ENCODE measurements around the gene DEFB114. TPM values are rescaled to one million over a fixed set of nuclear protein-coding genes. Genes with fewer than 3 reads are reported as not detected.
A peak's percentile ranks its signal among the peaks of the same experiment; 100 is the strongest.

The DEFB114 gene
- total RNA-seq, 1 donor from 2014 or later = not detected

DNA sequence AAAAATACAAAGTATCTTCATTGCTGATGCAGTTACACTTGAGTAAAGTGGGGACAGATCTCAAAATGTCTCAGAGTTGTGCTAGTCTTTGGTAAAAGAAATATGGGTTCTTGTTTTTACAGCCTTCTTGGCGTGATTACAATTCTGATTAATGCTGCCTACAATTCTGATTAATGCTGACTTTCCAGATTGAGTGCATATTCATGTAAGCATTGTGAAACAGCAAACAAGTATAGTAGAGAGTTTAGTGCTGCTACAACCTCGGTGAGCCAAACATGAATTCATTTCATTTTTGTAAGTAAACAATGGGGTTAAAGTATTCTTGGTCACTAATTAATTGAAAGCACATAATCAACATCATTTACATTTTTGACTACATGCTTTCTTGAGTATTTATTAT is 5.6 kb upstream of the DEFB114 start, which contains the start of gene DEFB113:
Gene DEFB113, minus strand, starts transcription at position 21 of the 400 bp plus-strand sequence. Its CDS starts 0 bp downstream, at position 21.
- no peaks in the 10 kb centered on the region for H3K27me3 Mint-ChIP-seq (ENCODE audit: insufficient read depth, low read depth)
- DNase-seq (ENCODE audit: low spot score) = no peak

DNA sequence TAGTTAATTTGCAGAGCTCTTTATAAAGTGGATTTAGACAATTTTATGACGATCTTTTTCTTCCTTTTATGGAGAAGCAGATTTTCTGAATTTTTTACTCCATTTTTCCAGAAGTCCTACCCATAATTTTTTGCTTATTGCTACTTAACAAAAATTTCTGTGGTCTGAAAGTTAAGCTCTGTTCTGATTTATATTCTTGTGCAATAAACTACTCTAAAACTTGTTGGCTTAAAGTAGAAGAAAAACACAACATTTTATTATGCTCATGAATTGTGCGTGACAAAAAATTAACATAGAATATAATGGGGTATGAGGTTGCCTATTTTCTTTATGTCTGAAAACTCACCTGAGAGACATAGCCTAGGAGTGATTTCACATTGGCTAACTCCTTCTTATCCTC is 2.9 kb upstream of the DEFB114 start:
- Histone ChIP-seq H3K36me3 (no peaks in the 10 kb centered on the region), H4K20me1 (ENCODE audit: low read depth) (no peaks in the 10 kb centered on the region), H3K4me1 (no peaks in the 10 kb centered on the region), H3K4me3 (no peak overlapping the region), H3K79me2 (ENCODE audit: low read depth) (no peaks in the 10 kb centered on the region), H3F3A (ENCODE audit: low read depth) (no peaks in the 10 kb centered on the region), H3K27me3 (no peaks in the 10 kb centered on the region), H3K27ac (no peak overlapping the region), H3K4me2 (no peak overlapping the region), H3K9ac (no peak overlapping the region), H3K9me3 (ENCODE audit: low read depth) (no peaks in the 10 kb centered on the region), H2AFZ (replicated peaks) (no peak overlapping the region)
- Mint-ChIP-seq H3K27ac (no peak overlapping the region), H3K9me3 (no peaks in the 10 kb centered on the region), H3K4me1 (no peaks in the 10 kb centered on the region), H3K36me3 (no peaks in the 10 kb centered on the region), H3K4me3 (no peak overlapping the region), H3K27me3 (ENCODE audit: insufficient read depth, low read depth) (no peaks in the 10 kb centered on the region)
- no peak for TF ChIP-seq EZH2 (IDR thresholded peaks at IDR 0.05)
- TF ChIP-seq, protein P1, sequence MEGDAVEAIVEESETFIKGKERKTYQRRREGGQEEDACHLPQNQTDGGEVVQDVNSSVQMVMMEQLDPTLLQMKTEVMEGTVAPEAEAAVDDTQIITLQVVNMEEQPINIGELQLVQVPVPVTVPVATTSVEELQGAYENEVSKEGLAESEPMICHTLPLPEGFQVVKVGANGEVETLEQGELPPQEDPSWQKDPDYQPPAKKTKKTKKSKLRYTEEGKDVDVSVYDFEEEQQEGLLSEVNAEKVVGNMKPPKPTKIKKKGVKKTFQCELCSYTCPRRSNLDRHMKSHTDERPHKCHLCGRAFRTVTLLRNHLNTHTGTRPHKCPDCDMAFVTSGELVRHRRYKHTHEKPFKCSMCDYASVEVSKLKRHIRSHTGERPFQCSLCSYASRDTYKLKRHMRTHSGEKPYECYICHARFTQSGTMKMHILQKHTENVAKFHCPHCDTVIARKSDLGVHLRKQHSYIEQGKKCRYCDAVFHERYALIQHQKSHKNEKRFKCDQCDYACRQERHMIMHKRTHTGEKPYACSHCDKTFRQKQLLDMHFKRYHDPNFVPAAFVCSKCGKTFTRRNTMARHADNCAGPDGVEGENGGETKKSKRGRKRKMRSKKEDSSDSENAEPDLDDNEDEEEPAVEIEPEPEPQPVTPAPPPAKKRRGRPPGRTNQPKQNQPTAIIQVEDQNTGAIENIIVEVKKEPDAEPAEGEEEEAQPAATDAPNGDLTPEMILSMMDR (IDR thresholded peaks at IDR 0.05) = no peak
- TF ChIP-seq EZH2phosphoT487 (IDR thresholded peaks at IDR 0.05) = no peak
- no peak for DNase-seq (ENCODE audit: low spot score)

More for the DNA sequence above, 5.6 kb upstream of the DEFB114 start, which contains the start of gene DEFB113:
- no peak within 1 kb of the TSS for H3K9ac ChIP-seq
- no peaks in the 10 kb centered on the region for H3K9me3 Mint-ChIP-seq
- H3F3A ChIP-seq (ENCODE audit: low read depth) = no peaks in the 10 kb centered on the region
- H3K4me1 ChIP-seq = no peaks in the 10 kb centered on the region
- H3K4me3 ChIP-seq = no peak within 1 kb of the TSS
- no peak within 1 kb of the TSS for H3K4me2 ChIP-seq
- no peak within 1 kb of the TSS for H2AFZ ChIP-seq (replicated peaks)
- H3K27ac ChIP-seq = no peak within 1 kb of the TSS
- H3K9me3 ChIP-seq (ENCODE audit: low read depth) = no peaks in the 10 kb centered on the region
- no peaks in the 10 kb centered on the region for H3K36me3 ChIP-seq
- H3K27me3 ChIP-seq = no peaks in the 10 kb centered on the region
- H3K79me2 ChIP-seq (ENCODE audit: low read depth) = no peaks in the 10 kb centered on the region
- H3K4me1 Mint-ChIP-seq = no peaks in the 10 kb centered on the region
- H3K27ac Mint-ChIP-seq = no peak within 1 kb of the TSS
- no peaks in the 10 kb centered on the region for H4K20me1 ChIP-seq (ENCODE audit: low read depth)
- no peak within 1 kb of the TSS for H3K4me3 Mint-ChIP-seq
- TF ChIP-seq EZH2phosphoT487 (IDR thresholded peaks at IDR 0.05) (no peak), EZH2 (IDR thresholded peaks at IDR 0.05) (no peak)
- TF ChIP-seq, protein P1 (IDR thresholded peaks at IDR 0.05) = no peak
- no peaks in the 10 kb centered on the region for H3K36me3 Mint-ChIP-seq

DNA sequence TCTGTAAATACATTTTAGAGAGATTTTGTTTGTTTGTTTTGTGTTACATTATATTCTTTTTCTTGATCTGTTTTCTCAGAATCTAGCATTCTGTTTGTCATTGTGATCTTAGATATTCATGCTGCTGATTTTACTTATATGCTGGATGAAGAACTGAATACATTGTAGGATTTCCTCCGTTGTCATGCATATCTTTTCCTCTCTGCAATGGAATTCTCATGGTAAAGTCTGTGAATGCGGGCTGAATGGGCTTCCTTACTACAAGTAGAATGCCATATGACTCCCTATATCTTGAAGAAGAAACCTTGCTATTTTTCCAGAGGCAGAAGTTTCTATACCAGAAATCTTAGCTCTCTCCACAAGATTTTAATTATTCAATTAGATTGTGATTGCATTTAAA is 2.4 kb upstream of the DEFB114 start:
- Histone ChIP-seq H3K27me3 (no peaks in the 10 kb centered on the region), H3K27ac (no peak overlapping the region), H3K79me2 (ENCODE audit: low read depth) (no peaks in the 10 kb centered on the region), H3K4me1 (no peaks in the 10 kb centered on the region), H3K9me3 (ENCODE audit: low read depth) (no peaks in the 10 kb centered on the region), H2AFZ (replicated peaks) (peak overlapping the region; percentile 45), H3K4me3 (no peak overlapping the region), H3K36me3 (no peaks in the 10 kb centered on the region), H3K4me2 (no peak overlapping the region), H3K9ac (no peak overlapping the region), H4K20me1 (ENCODE audit: low read depth) (no peaks in the 10 kb centered on the region), H3F3A (ENCODE audit: low read depth) (no peaks in the 10 kb centered on the region)
- Mint-ChIP-seq H3K9me3 (no peaks in the 10 kb centered on the region), H3K27me3 (ENCODE audit: insufficient read depth, low read depth) (no peaks in the 10 kb centered on the region), H3K27ac (no peak overlapping the region), H3K4me3 (no peak overlapping the region), H3K36me3 (no peaks in the 10 kb centered on the region), H3K4me1 (no peaks in the 10 kb centered on the region)
- DNase-seq (ENCODE audit: low spot score) = peak; percentile 8
- TF ChIP-seq, protein P1 (IDR thresholded peaks at IDR 0.05) = no peak
- no peak for TF ChIP-seq EZH2 (IDR thresholded peaks at IDR 0.05)
- TF ChIP-seq EZH2phosphoT487 (IDR thresholded peaks at IDR 0.05) = no peak

Measured in neural progenitor cell (in vitro differentiated cells).